T follicular helper cell (primary cell): Measurements from ENCODE around the gene KCNQ2.
"Not testable (repeated sequence)": the region's sequence is repeated elsewhere in the genome, so short reads cannot be mapped to it uniquely, and the experiment has no call there.

Experiments used
- DNase-seq: peaks from one replicate; pipeline ENCODE4 v3.0.0-alpha.2; 2020; ENCODE audit warnings: low read depth
- total RNA-seq, 2 experiments: gene quantifications; one replicate each; lab custom pipeline; 2026; lab: John Stamatoyannopoulos, UW

KCNQ2 gene
- total RNA-seq: 0 reads per million in 2 experiments

DNA sequence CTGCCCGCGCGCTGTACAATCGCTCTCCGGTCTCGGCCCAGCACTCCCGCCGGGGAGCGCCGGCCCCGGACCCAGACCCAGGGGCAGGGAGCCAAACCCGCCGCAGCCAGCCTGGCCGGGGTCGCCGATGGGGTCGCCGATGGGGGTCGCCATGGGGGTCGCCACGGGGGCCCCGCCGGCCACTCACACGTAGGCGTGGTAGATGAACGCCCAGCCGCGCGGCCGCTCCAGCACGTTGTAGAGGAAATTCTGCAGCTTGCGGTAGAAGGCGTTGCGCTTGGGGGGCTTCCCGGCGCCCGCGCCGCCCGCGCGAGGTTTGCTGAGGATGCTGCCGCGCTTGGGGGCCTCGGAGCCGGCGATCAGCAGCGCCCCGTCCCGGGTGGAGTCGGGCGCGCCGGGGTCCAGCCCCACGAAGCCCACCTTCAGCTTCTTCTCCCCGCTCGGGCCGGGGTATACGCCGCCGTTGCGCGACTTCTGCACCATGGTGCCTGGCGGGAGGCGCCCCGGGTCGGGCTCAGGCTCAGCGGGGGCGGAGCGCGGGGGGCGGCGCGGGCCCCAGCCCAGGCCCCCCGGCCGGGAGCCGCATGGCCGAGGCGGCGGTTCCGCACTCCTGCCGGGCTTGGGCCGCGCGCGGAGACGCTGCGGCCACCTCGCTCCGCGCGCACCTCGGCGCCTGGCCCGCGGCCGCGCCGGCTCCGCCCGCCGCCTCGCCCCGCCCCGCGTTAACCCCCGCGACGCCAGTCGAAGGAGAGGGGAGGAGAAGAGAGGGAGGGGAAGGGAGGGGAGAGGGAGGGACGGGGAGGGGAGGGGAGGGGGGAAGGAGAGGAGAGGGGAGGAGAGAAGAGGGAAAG, at the start of gene KCNQ2:
Gene KCNQ2 (minus strand): TSS at position 675 of the 851 bp plus-strand sequence. CDS start 192 bp downstream, at position 483.
- no peak for DNase-seq

DNA sequence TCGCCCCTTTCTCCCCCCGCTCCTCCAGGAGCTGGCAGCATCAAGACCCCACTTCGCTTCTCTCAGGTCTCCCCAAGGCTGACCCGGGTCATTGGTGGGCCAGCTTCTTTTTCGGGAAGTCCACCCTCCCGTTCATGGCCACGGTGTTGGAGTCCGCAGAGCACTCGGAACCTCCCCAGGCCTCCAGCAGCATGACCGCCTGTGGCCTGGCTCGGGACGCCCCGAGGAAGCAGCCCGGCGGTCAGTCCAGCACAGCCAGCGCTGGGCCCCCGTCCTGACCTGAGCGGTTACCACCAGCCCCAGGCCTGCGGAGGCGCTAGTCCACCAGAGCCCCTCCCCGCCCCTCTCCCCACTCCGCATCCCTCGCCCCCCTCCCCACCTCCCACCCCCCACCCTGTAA, 49.1 kb upstream of the KCNQ2 start:
- no peak for DNase-seq

DNA sequence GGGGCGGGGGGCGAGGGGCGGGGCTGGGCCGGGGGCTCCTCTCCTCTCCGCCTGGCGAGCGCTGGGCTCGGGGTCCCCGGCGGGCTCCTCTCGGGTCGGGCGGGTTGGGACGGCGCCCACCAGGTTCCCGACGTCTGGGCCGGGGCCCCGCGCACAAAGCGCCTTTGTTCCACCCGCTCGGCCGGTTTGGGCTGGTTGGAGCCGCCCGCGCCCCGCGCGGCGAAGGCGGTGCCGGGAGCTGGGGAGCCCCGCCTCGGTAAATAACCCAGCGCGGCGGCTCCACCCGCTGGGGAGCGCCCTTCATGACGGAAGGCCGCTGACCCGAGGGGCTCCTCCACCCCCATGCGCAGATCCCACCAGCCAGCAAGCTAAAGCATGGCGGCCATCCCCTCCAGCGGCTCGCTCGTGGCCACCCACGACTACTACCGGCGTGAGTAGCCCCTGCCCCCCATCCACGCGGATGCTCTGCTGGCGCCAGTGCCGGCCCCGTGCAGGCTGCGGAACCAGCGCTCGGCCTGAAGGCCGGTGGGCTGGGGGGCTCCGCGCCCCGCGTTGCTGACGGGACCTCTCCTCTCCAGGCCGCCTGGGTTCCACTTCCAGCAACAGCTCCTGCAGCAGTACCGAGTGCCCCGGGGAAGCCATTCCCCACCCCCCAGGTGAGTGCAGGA, 48.6 kb upstream of the KCNQ2 start:
- DNase-seq: peak; percentile 67

DNA sequence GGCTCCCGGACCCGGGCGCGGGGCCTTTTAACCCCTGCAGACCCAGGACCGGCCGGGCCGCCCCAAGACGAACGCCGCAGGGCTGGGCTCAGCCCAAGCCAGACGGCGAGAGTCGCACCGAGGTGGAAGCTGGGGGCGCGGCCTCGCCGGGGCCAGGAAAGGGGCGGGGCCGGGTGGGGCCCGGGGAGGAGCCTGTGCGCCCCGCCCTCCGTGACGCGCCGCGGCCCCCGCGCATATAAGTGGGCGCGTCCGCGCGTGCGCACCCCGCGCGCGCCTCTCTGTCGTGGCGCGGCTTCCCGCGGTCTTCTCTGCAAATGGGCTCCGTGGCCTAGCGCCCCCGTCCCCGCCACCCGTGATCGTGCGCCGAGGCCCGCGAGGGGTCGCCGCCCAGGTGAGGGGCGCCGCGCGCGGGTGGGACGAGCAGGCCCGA, 48.1 kb upstream of the KCNQ2 start, which contains the start of gene PPDPF:
Gene PPDPF (plus strand): TSS at position 262 of the 430 bp plus-strand sequence. CDS start 544 bp downstream, outside the sequence.
- peak; percentile 80 for DNase-seq

DNA sequence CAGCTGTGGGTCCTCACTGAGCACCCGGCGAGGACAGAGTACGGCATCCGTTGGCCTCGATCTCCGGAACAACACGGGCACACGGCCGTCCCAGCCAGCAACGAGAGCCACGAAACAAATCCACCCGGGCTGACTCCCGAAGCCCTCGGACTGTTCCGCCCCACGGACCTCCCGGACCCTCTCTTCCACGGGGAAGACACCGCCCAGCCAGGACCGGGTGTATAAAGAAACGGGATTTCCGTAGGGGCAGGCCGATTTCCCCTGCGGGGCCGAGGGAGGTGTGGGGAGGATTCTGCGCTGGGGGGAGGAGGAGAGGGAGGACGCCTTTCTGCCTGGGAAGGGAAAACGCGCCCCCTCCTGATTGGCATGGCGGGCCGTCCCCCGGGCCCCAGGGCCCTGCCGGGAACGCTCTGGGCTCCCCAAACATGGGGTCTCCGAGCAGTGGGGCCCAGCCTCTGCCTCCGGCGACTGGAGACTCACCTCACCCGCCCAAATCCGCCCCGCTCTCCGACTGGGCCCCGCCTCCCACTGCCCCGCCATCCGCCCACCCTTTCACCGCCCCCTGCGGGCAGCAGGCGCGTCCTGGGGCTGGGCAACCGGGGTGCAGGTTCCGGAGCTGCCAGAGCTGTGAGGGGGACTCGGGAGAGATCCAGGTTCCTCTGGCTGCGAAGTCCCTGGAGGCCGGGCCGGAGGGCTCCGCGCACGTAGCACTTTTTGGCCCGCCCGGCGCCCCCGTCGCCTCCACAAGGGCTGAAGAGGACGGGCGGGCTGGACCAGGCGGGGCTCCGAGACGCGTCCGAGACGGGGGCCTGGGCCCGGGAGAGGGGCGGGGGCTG, 47.4 kb upstream of the KCNQ2 start:
- DNase-seq: peak; percentile 43

DNA sequence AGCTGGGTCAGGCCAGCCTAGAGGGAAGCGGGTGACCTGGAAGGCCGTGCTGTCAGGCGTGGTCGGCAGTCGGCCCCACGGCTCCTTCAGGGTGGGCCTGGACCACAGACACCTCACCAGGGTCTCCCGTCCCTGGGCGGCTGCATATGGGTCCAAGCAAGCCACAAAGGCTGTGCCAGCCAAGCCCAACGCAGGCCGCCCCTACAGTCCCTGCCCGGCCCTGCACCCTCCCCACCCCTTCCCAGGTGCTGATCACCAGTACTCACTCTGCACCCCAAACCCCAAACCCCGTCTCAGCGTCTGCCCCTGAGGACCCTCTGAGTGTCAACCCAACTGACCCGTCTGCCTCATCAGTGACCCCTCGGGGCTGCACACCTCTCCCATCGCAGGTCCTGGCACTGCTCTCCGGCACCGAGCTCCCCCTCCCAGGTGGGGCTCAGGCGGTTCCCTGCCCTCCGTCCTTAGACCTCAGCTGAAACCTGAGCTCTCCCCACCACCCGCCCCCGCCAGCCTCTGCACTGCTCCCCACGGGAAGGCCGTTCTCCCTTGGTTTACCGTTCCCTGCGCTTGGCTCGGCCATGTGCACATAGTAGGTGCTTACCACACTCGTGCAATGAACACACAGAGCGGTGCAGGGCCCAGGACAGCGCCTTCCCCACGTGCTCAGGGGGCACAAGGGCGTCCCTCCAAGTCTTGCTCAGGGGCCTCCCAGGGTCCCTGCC, 46.7 kb upstream of the KCNQ2 start:
- DNase-seq: no peak

DNA sequence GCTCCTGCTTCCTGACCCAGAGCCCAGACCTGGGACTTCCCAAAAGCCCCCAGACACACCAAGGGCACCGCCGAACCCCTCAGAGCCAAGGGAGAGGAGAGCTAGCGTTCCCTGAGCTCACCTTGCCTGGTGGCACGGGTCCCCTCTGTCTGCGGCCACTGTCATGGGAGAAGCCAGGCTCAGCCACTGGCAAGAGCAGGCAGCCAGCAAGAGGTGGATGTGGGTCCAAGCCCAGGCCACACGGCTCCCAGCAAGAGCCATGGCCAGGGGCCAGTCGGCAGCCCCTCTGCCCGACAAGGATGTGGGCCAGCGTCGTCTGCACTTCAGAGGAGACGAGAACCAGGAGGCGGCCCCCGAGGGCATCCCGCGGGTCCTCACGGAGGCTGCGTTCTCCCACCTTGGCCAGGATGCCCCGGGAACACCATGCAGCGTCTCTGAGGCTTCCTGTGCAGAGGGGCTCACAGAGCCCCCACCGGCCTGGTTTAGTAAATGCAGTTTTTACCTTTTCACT, 46.0 kb upstream of the KCNQ2 start:
- DNase-seq: no peak

DNA sequence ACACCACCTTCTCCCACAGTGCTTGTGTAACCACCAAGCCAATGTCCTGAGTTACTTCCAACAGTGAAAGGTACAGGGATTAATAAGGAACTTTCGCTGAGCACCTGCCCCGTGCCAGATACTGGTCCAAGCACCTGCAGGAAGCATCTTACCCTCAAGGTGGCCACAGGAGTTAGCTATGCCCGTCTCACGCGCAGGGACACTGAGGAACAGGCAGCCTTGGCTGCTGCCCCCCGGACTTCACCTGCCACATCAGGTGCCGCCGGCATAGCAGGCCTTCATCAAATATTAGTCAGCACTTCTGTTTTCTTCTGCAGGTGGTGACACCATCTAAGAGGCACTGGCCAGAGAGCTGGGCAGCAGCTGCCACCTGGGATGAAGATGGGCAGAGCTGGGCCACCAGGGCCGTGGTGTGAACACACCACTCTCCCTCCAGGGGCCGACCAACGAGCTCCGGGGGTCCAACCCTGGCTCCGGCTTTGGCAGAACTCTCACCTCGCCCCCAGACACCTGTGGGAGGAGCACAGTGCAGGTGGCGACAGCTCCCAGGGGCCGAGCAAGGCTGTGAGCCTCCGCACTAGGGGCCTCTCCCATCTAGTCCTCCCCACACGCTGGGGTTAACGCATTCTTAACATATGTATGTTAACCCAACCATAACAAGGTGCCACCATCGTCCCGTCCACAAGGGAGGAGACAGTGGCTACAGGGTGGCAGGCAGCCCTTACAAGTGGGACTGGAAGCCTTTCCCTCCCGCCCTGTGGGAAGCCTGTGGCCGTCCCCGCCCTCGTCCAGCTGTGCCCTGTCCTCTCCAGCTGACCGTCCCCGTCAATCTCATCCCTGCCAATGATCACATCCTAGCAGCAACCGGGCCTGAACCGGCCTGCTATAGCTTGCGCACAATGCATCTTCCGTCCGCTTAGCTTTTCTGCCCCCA, 45.2 kb upstream of the KCNQ2 start:
- DNase-seq: no peak

DNA sequence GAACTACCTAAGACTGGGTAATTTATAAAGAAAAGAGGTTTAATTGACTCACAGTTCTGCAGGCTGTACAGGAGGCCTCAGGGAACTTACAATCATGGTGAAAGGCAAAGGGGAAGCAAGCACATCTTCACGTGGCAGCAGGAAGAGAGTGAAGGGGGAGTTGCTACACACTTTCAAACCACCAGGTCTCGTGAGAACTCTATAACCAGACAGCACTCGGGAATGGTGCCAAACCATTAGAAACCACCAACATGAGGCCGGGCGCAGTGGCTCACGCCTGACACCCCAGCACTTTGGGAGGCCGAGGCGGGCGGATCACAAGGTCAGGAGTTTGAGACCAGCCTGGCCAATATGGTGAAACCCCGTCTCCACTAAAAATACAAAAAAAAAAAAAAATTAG, 42.1 kb upstream of the KCNQ2 start:
- DNase-seq: not testable (repeated sequence)

DNA sequence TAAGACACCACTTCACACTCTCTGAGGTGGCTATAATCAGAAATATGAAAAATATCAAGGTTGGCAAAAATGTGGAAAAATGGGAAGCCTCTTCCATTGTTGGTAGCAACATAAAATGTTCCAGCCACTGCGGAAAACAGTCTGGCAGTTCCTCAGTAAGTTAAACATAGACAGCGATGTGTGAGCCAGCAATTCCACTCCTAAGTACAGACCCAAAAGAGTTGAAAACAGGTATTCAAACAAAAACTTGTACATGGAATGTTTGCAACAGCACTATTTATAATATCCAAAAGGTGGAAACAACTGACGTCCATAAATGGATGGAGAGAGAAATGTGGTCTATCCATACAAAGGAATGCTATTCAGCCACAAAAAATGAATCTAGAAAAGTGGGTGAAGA, 40.8 kb upstream of the KCNQ2 start:
- DNase-seq: no peak

DNA sequence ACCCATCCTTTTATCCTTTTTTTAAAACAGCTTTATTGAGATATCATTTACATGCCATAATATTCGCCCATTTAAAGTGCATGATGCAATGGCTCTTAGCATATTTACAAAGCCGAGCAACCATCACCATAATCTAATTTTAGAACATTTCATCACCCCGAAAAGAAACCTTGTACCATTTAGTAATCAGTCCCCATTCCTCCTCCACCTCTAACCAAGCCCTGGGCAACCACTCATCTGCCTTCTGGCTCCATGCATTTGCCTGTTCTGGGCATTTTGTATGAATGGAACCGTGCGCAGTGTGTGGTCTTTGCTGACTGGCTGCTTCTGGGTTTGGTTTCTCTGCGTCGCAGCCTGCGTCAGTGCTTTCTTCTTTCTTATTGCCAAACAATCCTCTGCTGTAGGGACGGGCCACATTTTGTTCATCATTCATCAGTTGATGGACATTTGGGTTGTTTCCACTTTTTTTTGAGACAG, 36.7 kb upstream of the KCNQ2 start:
- DNase-seq: no peak

DNA sequence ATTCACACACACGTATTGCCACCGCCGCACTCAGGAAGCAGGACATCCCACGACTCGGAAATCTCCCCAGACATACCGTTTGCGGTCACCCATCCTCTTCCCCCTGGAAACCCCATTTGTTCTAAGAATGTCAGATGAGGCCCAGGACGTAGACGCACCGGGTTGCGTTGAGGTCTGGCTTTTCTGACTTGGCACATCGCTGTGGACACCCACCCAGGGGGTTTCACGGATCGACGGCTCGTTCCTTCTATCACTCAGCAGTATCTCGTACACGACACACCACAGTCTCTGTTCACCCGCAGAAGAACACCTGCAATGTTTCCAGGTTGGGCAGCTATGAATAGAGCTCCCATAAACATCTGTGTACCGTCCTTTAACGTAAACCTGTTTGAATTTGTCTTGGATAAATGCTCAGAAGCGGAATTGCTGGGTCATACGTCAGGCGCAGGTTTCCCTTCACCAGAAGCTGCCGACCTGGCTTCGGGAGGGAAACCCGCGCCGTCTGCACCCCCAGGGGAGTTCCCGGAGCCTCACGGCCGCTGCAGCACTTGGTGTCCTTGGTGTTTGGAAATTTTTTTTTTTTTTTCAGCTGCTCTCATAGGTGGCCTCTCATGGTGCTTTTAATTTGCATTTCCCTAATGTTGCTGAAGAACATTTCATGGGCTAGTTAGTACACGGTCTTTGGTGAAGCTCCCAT, 35.8 kb upstream of the KCNQ2 start:
- DNase-seq: no peak

DNA sequence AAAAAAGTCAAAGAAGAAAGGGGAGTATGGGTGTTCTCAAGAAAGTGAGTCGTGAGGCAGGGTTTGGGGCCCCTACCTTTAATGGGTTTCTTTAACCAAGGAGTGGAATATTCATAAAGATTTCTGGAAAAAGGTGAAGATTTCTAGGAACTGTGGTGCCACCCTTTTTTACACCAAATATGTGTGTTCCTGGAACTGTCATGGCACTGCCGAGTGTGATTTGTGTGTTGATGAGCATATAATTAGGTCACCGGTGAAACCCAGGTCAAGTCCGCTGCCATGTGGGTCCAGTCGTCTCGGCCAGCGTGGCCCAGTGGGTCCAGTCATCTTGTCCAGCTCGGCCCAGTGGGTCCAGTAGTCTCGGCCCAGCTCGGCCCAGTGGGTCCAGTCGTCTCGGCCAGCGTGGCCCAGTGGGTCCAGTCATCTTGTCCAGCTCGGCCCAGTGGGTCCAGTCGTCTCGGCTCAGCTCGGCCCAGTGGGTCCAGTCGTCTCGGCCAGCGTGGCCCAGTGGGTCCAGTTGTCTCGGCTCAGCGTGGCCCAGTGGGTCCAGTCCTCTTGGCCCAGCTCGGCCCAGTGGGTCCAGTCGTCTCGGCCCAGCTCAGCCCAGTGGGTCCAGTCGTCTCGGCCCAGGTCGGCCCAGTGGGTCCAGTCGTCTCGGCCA, 34.8 kb upstream of the KCNQ2 start:
- DNase-seq: no peak

DNA sequence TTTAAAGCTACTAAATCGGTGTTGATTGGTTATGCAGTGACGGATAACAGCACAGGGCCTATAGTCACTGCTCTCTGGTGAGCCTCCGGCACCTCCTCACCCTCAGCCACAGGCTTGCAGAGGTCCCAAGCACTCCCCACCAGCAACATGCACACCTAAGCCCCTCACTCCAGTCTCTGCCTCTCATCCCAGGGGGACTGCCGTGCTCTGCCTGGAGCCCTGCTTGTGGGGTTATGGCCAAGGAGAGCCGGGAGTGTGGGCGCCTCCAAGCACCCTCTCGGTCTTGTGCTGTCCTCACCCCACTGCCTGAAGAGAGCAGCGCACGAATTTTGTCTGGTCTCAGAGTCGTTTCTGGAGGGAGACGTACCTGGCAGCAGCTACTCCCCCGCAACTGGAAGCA, 33.3 kb upstream of the KCNQ2 start:
- DNase-seq: no peak

DNA sequence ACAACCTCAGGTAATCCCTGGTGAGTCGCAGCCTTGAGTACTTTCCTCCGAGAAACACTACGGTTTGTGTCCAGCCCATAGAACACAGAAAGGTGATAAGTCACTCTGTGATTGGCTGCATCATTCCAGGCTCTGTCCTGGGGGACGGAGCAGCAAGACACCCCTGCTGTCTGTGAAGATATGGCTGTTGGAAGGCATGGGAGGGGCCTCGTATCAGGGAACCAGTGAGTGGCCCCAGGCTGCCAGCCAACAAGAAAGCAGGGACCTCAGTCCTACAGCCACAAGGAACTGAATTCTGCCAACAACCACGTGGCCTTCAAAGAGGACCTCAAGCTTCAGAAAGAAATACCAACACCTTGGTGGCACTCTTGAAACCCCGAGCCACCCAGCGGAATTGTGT, 32.8 kb upstream of the KCNQ2 start:
- DNase-seq: no peak

DNA sequence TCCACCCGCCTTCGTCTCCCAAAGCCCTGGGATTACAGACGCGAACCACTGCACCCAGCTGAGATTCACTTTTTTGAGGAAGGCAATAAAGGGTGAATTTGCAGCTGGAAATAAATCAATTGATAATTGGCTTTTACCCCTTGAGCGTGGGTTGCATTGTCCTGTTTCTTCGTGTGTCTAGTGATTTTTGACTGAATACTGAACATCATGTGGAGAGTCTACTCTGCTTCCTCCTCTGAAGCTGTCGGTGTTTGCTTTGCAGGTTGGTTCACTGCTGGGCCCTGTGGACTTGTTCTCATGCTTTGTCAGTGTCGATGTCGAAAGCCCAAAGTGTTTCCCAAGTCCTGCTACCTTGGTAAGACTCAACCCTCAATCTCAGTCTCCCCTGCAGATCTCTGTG, 32.2 kb upstream of the KCNQ2 start:
- DNase-seq: no peak

DNA sequence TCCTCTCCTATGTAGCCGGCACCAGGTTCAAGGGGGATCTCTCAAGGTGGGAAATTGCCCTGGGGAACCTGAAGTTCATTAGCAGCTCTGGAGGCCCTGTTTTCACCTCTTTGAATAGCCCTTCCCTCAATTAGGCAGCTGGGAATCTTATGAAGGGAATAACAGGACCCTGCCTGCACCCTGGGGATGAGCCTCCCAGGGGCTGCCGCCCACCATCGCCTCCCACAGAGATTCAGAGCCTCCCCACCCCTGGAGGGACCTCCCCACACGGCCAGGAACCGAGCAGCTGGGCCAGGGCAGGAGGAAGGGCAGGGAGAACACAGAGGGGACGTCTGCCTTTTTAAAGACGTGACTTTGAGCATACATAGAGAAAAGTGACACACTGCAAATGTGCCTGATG, 31.1 kb upstream of the KCNQ2 start:
- no peak for DNase-seq

DNA sequence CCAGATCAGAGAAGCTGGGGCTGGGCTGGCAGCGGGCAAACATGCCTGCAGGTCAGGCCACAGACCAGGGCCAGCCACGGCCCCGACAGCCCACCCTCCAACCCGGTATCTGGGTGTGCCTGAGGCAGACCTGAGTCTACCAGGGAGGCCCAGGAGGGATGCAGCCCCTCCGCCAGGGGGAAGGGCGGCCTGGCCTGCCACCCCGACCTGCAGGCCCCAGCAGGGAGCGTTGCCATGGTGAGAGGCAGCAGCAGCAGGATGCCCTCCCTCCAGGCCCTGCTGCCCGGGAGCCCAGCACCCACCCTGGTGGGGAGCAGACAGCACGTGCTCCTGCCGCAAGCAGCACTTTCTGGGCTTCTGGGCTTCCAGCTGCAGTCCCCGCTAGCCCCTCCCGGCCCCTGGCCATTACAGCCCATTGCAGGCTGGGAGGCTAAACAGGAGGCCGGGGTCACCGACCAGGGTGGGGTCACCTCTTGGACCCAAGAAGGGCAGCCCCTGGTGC, 30.3 kb upstream of the KCNQ2 start:
- no peak for DNase-seq
